Gastrocnemius medialis (tissue), 4 donors: ENCODE results near the gene SSPN.

Source experiments
- POLR2A ChIP-seq, 2 donors: fragments of 450-650 bp; IDR thresholded peaks; one replicate each; pipeline ENCODE4 v1.6.1; 2017; ENCODE audit warnings: antibody characterized with exemption in 2 of 2, mild to moderate bottlenecking in 2 of 2, moderate library complexity in 2 of 2
- TF ChIP-seq, protein P1 (sequence below), 5 experiments: fragments of 450-650 bp in 3 of 5; fragments of 200-600 bp in 2 of 5; sonication (generic) in 2 of 5; IDR thresholded peaks in 4 of 5; conservative IDR thresholded peaks in 1 of 5; 1 replicate in 4 of 5; 2 replicates in 1 of 5; pipeline ENCODE4 v1.5.1; 2016 to 2019; ENCODE audit warnings: antibody characterized with exemption in 5 of 5, mild to moderate bottlenecking in 3 of 5, moderate library complexity in 3 of 5

DNA sequence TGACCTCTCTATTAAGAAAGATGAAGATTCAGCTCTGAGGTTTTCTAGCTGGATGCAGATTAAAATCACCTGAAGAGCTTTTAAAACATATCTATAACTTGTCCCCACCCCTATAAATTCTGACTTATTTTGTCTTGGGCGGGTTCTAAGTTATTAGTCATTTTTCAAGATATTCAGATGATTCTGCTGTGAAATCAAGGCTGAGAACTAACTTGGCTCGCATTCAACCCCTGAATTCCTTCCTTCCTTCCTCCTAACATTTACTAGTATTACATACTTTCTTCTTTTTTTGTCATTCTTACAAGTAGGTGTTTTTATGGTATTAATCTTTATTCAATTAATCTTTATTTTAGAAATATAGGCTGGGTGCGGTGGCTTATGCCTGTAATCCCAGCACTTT, 55.4 kb downstream of the SSPN start:
- TF ChIP-seq, protein P1, sequence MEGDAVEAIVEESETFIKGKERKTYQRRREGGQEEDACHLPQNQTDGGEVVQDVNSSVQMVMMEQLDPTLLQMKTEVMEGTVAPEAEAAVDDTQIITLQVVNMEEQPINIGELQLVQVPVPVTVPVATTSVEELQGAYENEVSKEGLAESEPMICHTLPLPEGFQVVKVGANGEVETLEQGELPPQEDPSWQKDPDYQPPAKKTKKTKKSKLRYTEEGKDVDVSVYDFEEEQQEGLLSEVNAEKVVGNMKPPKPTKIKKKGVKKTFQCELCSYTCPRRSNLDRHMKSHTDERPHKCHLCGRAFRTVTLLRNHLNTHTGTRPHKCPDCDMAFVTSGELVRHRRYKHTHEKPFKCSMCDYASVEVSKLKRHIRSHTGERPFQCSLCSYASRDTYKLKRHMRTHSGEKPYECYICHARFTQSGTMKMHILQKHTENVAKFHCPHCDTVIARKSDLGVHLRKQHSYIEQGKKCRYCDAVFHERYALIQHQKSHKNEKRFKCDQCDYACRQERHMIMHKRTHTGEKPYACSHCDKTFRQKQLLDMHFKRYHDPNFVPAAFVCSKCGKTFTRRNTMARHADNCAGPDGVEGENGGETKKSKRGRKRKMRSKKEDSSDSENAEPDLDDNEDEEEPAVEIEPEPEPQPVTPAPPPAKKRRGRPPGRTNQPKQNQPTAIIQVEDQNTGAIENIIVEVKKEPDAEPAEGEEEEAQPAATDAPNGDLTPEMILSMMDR (IDR thresholded peaks at IDR 0.05 in 4 of 5, conservative IDR thresholded peaks at IDR 0.05 in 1 of 5), result no peak
- TF ChIP-seq POLR2A (IDR thresholded peaks at IDR 0.05), result no peak
